Measurements from ENCODE around the gene TMED3.

TMED3 gene

GRCh38 chr15:79329171-79329611, 18.3 kb downstream of the TMED3 start:
- Histone ChIP-seq H3K27ac (ENCODE audit: low read length) (no peak overlapping the region), H3K9ac (ENCODE audit: low read length) (no peak overlapping the region), H3K36me3 (replicated peaks; ENCODE audit: low read depth, low read length) (peaks cover 35% of the 10 kb centered on the region), H3K4me1 (ENCODE audit: low read length) (no peaks in the 10 kb centered on the region), H3K27me3 (ENCODE audit: low read depth, low read length) (no peaks in the 10 kb centered on the region), H2AFZ (ENCODE audit: low read depth, low read length) (no peak overlapping the region), H3K9me3 (ENCODE audit: insufficient read depth, low read length) (no peaks in the 10 kb centered on the region), H3K79me2 (ENCODE audit: low read length) (peaks cover 7% of the 10 kb centered on the region; the same call in 1 of the 2 replicates), H3K4me3 (ENCODE audit: low read length) (no peak overlapping the region), H4K20me1 (ENCODE audit: insufficient read depth, low read length) (peaks cover 5% of the 10 kb centered on the region; the same call in 1 of the 2 replicates), H3K4me2 (ENCODE audit: low read length) (no peak overlapping the region)
- TF ChIP-seq CTCF (IDR thresholded peaks at IDR 0.05; ENCODE audit: low read depth, low read length), result no peak
- no peak for TF ChIP-seq EZH2phosphoT487 (IDR thresholded peaks at IDR 0.05; ENCODE audit: low read depth)

- peaks cover 14% of the 10 kb centered on the region for H3K36me3 ChIP-seq (replicated peaks; ENCODE audit: low read depth, low read length)
- H3K4me1 ChIP-seq (ENCODE audit: low read length), result no peaks in the 10 kb centered on the region
- TF ChIP-seq EZH2phosphoT487 (IDR thresholded peaks at IDR 0.05; ENCODE audit: low read depth), result no peak
- TF ChIP-seq CTCF (IDR thresholded peaks at IDR 0.05; ENCODE audit: low read depth, low read length), result no peak
- no peak overlapping the region for H2AFZ ChIP-seq (ENCODE audit: low read depth, low read length)
- H3K27ac ChIP-seq (ENCODE audit: low read length), result no peak overlapping the region
- no peak overlapping the region for H3K4me3 ChIP-seq (ENCODE audit: low read length)
- no peaks in the 10 kb centered on the region for H3K79me2 ChIP-seq (ENCODE audit: low read length)
- H3K9me3 ChIP-seq (ENCODE audit: insufficient read depth, low read length), result no peaks in the 10 kb centered on the region
- no peak overlapping the region for H3K9ac ChIP-seq (ENCODE audit: low read length)
- H4K20me1 ChIP-seq (ENCODE audit: insufficient read depth, low read length), result no peaks in the 10 kb centered on the region; the same call in 1 of the 2 replicates
- no peaks in the 10 kb centered on the region for H3K27me3 ChIP-seq (ENCODE audit: low read depth, low read length)
- no peak overlapping the region for H3K4me2 ChIP-seq (ENCODE audit: low read length)
Measured at GRCh38 chr15:79332824-79333510, 22.1 kb downstream of the TMED3 start.

GRCh38 chr15:79337591-79337990, 26.7 kb downstream of the TMED3 start:
- H3K79me2 ChIP-seq (ENCODE audit: low read length), result peaks cover 5% of the 10 kb centered on the region
- no peaks in the 10 kb centered on the region for H3K4me1 ChIP-seq (ENCODE audit: low read length)
- no peaks in the 10 kb centered on the region for H3K9me3 ChIP-seq (ENCODE audit: insufficient read depth, low read length)
- peaks cover 2% of the 10 kb centered on the region for H3K36me3 ChIP-seq (replicated peaks; ENCODE audit: low read depth, low read length)
- H3K27ac ChIP-seq (ENCODE audit: low read length), result no peak overlapping the region
- no peak overlapping the region for H3K4me2 ChIP-seq (ENCODE audit: low read length)
- no peak overlapping the region for H3K4me3 ChIP-seq (ENCODE audit: low read length)
- no peak for TF ChIP-seq CTCF (IDR thresholded peaks at IDR 0.05; ENCODE audit: low read depth, low read length)
- TF ChIP-seq EZH2phosphoT487 (IDR thresholded peaks at IDR 0.05; ENCODE audit: low read depth), result no peak
- no peak overlapping the region for H2AFZ ChIP-seq (ENCODE audit: low read depth, low read length)
- H3K9ac ChIP-seq (ENCODE audit: low read length), result no peak overlapping the region
- 0 out of 2 replicates have a peak, but pooled peaks cover 3% of the 10 kb centered on the region for H4K20me1 ChIP-seq (ENCODE audit: insufficient read depth, low read length)
- no peaks in the 10 kb centered on the region for H3K27me3 ChIP-seq (ENCODE audit: low read depth, low read length)

GRCh38 chr15:79339588-79340314, 28.8 kb downstream of the TMED3 start:
- H3K4me1 ChIP-seq (ENCODE audit: low read length), result no peaks in the 10 kb centered on the region
- H3K9ac ChIP-seq (ENCODE audit: low read length), result no peak overlapping the region
- H3K4me2 ChIP-seq (ENCODE audit: low read length), result no peak overlapping the region
- no peak overlapping the region for H3K27ac ChIP-seq (ENCODE audit: low read length)
- no peaks in the 10 kb centered on the region for H3K27me3 ChIP-seq (ENCODE audit: low read depth, low read length)
- peaks cover 5% of the 10 kb centered on the region for H3K79me2 ChIP-seq (ENCODE audit: low read length)
- 0 out of 2 replicates have a peak, but pooled peaks cover 3% of the 10 kb centered on the region for H4K20me1 ChIP-seq (ENCODE audit: insufficient read depth, low read length)
- H3K36me3 ChIP-seq (replicated peaks; ENCODE audit: low read depth, low read length), result peaks cover 6% of the 10 kb centered on the region
- H2AFZ ChIP-seq (ENCODE audit: low read depth, low read length), result no peak overlapping the region
- no peaks in the 10 kb centered on the region for H3K9me3 ChIP-seq (ENCODE audit: insufficient read depth, low read length)
- TF ChIP-seq CTCF (IDR thresholded peaks at IDR 0.05; ENCODE audit: low read depth, low read length) (peak; percentile 95), EZH2phosphoT487 (IDR thresholded peaks at IDR 0.05; ENCODE audit: low read depth) (no peak)
- H3K4me3 ChIP-seq (ENCODE audit: low read length), result no peak overlapping the region
